ENCODE results near the gene TIGD1. TPM values are rescaled to one million over a fixed set of nuclear protein-coding genes. Genes with fewer than 3 reads are reported as not detected.

The TIGD1 gene
- 1 to 10 TPM; 1.2 to 6.5 (median 2.8) TPM for total RNA-seq

GRCh38 chr2:232550354-232551249 lies at the start of gene TIGD1, which contains the start of gene EIF4E2:
TSS of gene TIGD1 (minus strand) at chr2:232550557. CDS start at chr2:232549882, 675 bp downstream.
TSS of gene EIF4E2 (plus strand) at chr2:232550689. CDS start at chr2:232550725, 36 bp downstream.
- peaks cover 4 to 50% (median 11%) of the 10 kb centered on the region in 3 donors for H3K4me1 ChIP-seq

GRCh38 chr2:232598293-232598692 lies 47.9 kb upstream of the TIGD1 start:
- 77% methylated on average over 3 of the region's 4 CpGs; no CpG with 5 or more reads in 1 of the 2 donors for WGBS, 2 donors (ENCODE audit: low coverage in 1 of 2)
- Histone ChIP-seq H3K27ac (no peak overlapping the region), H3K36me3 (no peaks in the 10 kb centered on the region), H3K4me1 (peaks cover 0 to 5% (median 0%) of the 10 kb centered on the region in 3 donors), H3K27me3 (no peaks in the 10 kb centered on the region), H3K4me3 (no peak overlapping the region), H3K9me3 (no peaks in the 10 kb centered on the region)
- ATAC-seq = no peak
- TF ChIP-seq POLR2A (IDR thresholded peaks at IDR 0.05) = no peak
- no peak for TF ChIP-seq EP300 (IDR thresholded peaks at IDR 0.05)
- no peak for TF ChIP-seq CTCF (IDR thresholded peaks at IDR 0.05)
- TF ChIP-seq POLR2AphosphoS5 (IDR thresholded peaks at IDR 0.05) = no peak

More at GRCh38 chr2:232550354-232551249, at the start of gene TIGD1, which contains the start of gene EIF4E2:
- WGBS, 2 donors (ENCODE audit: low coverage in 1 of 2) = 0 to 1% methylated on average over 7 to 19 of the region's 81 CpGs
- peak; percentile 97 for ATAC-seq
- H3K4me3 ChIP-seq = peak within 1 kb of the TSS; percentile 77 to 100
- peak within 1 kb of the TSS; percentile 92 to 100 (median 96) for H3K27ac ChIP-seq
- peak; percentile 78 for TF ChIP-seq POLR2AphosphoS5 (IDR thresholded peaks at IDR 0.05)
- peak; percentile 63 to 84 for TF ChIP-seq POLR2A (IDR thresholded peaks at IDR 0.05)
- peak in 3 of 4 experiments; percentile 49 to 56 (median 50) for TF ChIP-seq CTCF (IDR thresholded peaks at IDR 0.05)
- no peak for TF ChIP-seq EP300 (IDR thresholded peaks at IDR 0.05)
- peaks cover 0 to 34% of the 10 kb centered on the region in 2 donors for H3K36me3 ChIP-seq
- no peaks in the 10 kb centered on the region for H3K27me3 ChIP-seq
- no peaks in the 10 kb centered on the region for H3K9me3 ChIP-seq

GRCh38 chr2:232597362-232598079 lies 47.2 kb upstream of the TIGD1 start:
- WGBS, 2 donors (ENCODE audit: low coverage in 1 of 2) = 88 to 94% methylated on average over 2 to 7 of the region's 7 CpGs
- TF ChIP-seq POLR2AphosphoS5 (IDR thresholded peaks at IDR 0.05) (no peak), EP300 (IDR thresholded peaks at IDR 0.05) (no peak), CTCF (IDR thresholded peaks at IDR 0.05) (no peak), POLR2A (IDR thresholded peaks at IDR 0.05) (no peak)
- H3K4me3 ChIP-seq = no peak overlapping the region

GRCh38 chr2:232593982-232594381 lies 43.6 kb upstream of the TIGD1 start:
- Histone ChIP-seq H3K9me3 (no peaks in the 10 kb centered on the region), H3K4me3 (no peak overlapping the region), H3K27me3 (no peaks in the 10 kb centered on the region), H3K36me3 (no peaks in the 10 kb centered on the region), H3K4me1 (peaks cover 0 to 23% (median 5%) of the 10 kb centered on the region in 3 donors), H3K27ac (no peak overlapping the region)
- 83 to 100% methylated on average over 1 to 3 of the region's 7 CpGs for WGBS, 2 donors (ENCODE audit: low coverage in 1 of 2)
- no peak for TF ChIP-seq CTCF (IDR thresholded peaks at IDR 0.05)
- no peak for ATAC-seq

More at GRCh38 chr2:232597362-232598079, 47.2 kb upstream of the TIGD1 start:
- Histone ChIP-seq H3K4me1 (peaks cover 0 to 13% (median 0%) of the 10 kb centered on the region in 3 donors), H3K36me3 (no peaks in the 10 kb centered on the region), H3K27ac (no peak overlapping the region), H3K9me3 (no peaks in the 10 kb centered on the region), H3K27me3 (no peaks in the 10 kb centered on the region)
- no peak for ATAC-seq
